Neural cell (in vitro differentiated cells): ENCODE data around the gene SPTA1. TPM values are rescaled to one million over a fixed set of nuclear protein-coding genes. Genes with fewer than 3 reads are reported as not detected.

Source experiments
- H2AFZ ChIP-seq: fragments of 200-600, 300-800 bp; sonication (generic), shearing (Covaris generic); 2 replicates; pipeline ENCODE4 v1.6.0; 2014; ENCODE audit warnings: low read depth, mild to moderate bottlenecking, antibody characterized with exemption, low read length, moderate library complexity
- H3F3A ChIP-seq: fragments of 200-600 bp; shearing (Covaris generic); 2 replicates; pipeline ENCODE4 v1.6.1; 2016; ENCODE audit warnings: mild to moderate bottlenecking, moderate library complexity, mixed read lengths, antibody characterized with exemption, low read length; ENCODE audit not compliant: insufficient read depth, poor library complexity, severe bottlenecking
- H3K27ac ChIP-seq: fragments of 200-600, 300-800 bp; sonication (generic), shearing (Covaris generic); 2 replicates; pipeline ENCODE4 v1.5.1; 2014; ENCODE audit warnings: mild to moderate bottlenecking, low read length, moderate library complexity
- H3K27me3 ChIP-seq: fragments of 300-800, 200-600 bp; sonication (generic), shearing (Covaris generic); 2 replicates; pipeline ENCODE4 v1.6.0; 2014; ENCODE audit warnings: mild to moderate bottlenecking, low read depth, low read length, moderate library complexity; ENCODE audit not compliant: insufficient read depth
- H3K36me3 ChIP-seq: fragments of 300-800, 200-600 bp; sonication (generic), shearing (Covaris generic); 2 replicates; pipeline ENCODE4 v1.5.1; 2014; ENCODE audit warnings: mild to moderate bottlenecking, antibody characterized with exemption, low read length, moderate library complexity; ENCODE audit not compliant: insufficient read depth
- H3K4me2 ChIP-seq: fragments of 300-800, 200-600 bp; sonication (generic), shearing (Covaris generic); 2 replicates; pipeline ENCODE4 v1.6.0; 2014; ENCODE audit warnings: mild to moderate bottlenecking, low read length
- H3K4me3 ChIP-seq: fragments of 300-800, 200-600 bp; sonication (generic), shearing (Covaris generic); 2 replicates; pipeline ENCODE4 v1.5.1; 2014; ENCODE audit warnings: mild to moderate bottlenecking, low read length, moderate library complexity
- H3K79me2 ChIP-seq: fragments of 200-600 bp; shearing (Covaris generic); replicated peaks from 2 replicates; pipeline ENCODE4 v1.6.0; 2014; ENCODE audit warnings: mild to moderate bottlenecking, low read length, moderate library complexity; ENCODE audit not compliant: insufficient read depth
- H3K9ac ChIP-seq: fragments of 300-800, 200-600 bp; sonication (generic), shearing (Covaris generic); 2 replicates; pipeline ENCODE4 v1.6.1; 2016; ENCODE audit warnings: mild to moderate bottlenecking, low read length, mixed read lengths
- H3K9me2 ChIP-seq: fragments of 200-600 bp; shearing (Covaris generic); 2 replicates; pipeline ENCODE4 v1.6.1; 2016; ENCODE audit warnings: mild to moderate bottlenecking, low read length, mixed read lengths; ENCODE audit not compliant: insufficient read depth
- H3K9me3 ChIP-seq: fragments of 200-600, 300-800 bp; sonication (generic), shearing (Covaris generic); 2 replicates; pipeline ENCODE4 v1.6.1; 2016; ENCODE audit warnings: mild to moderate bottlenecking, mixed run types, low read length, moderate library complexity, mixed read lengths
- H4K20me1 ChIP-seq: fragments of 200-600 bp; shearing (Covaris generic); 2 replicates; pipeline ENCODE4 v1.6.1; 2016; ENCODE audit warnings: mild to moderate bottlenecking, mixed run types; ENCODE audit not compliant: insufficient read depth
- CTCF ChIP-seq: fragments of 450-650 bp; IDR thresholded peaks from 2 replicates; pipeline ENCODE4 v1.5.1; 2014; ENCODE audit warnings: antibody characterized with exemption, mild to moderate bottlenecking, moderate library complexity; ENCODE audit not compliant: poor library complexity, severe bottlenecking
- EP300 ChIP-seq: fragments of 450-650 bp; conservative IDR thresholded peaks from 2 replicates; pipeline ENCODE4 v1.6.1; 2014; ENCODE audit warnings: antibody characterized with exemption, mild to moderate bottlenecking, moderate library complexity; ENCODE audit not compliant: poor library complexity, severe bottlenecking
- EZH2 ChIP-seq: fragments of 200-600, 300-800 bp; shearing (Covaris generic), sonication (generic); IDR thresholded peaks from 2 replicates; pipeline ENCODE4 v1.6.1; 2014; ENCODE audit warnings: antibody characterized with exemption, low read length, borderline replicate concordance, mild to moderate bottlenecking; ENCODE audit not compliant: insufficient read depth, poor library complexity, severe bottlenecking
- MXI1 ChIP-seq: fragments of 450-650 bp; conservative IDR thresholded peaks from 2 replicates; pipeline ENCODE4 v1.6.1; 2014; ENCODE audit warnings: antibody characterized with exemption, mild to moderate bottlenecking; ENCODE audit not compliant: poor library complexity, severe bottlenecking
- POLR2AphosphoS5 ChIP-seq: IDR thresholded peaks from 2 replicates; pipeline ENCODE4 v1.6.1; 2012
- RAD21 ChIP-seq: fragments of 450-650 bp; conservative IDR thresholded peaks from 2 replicates; pipeline ENCODE4 v1.6.1; 2014; ENCODE audit warnings: antibody characterized with exemption, mild to moderate bottlenecking, moderate library complexity
- REST ChIP-seq: IDR thresholded peaks from 2 replicates; pipeline ENCODE4 v1.6.1; 2012; ENCODE audit warnings: borderline replicate concordance
- SMC3 ChIP-seq: fragments of 450-650 bp; conservative IDR thresholded peaks from 2 replicates; pipeline ENCODE4 v1.6.1; 2014; ENCODE audit warnings: antibody characterized with exemption, mild to moderate bottlenecking, moderate library complexity; ENCODE audit not compliant: poor library complexity
- TAF1 ChIP-seq: IDR thresholded peaks from 2 replicates; pipeline ENCODE4 v1.6.1; 2012; ENCODE audit warnings: low read depth
- polyA plus RNA-seq: library from polyadenylated mRNA; depleted of rRNA; stranded (reverse); fragments of >200 nt; gene quantifications from 2 replicates; pipeline ENCODE4 v1.2.3, GENCODE V29; 2014

The SPTA1 gene
- polyA plus RNA-seq, 1 donor from 2014 or later, result not detected

GRCh38 chr1:158564608-158565007 lies 121.9 kb downstream of the SPTA1 start:
- H3K27ac ChIP-seq, result no peak overlapping the region
- H3K9me3 ChIP-seq, result no peaks in the 10 kb centered on the region
- no peak overlapping the region for H3K4me2 ChIP-seq
- H3K9me2 ChIP-seq, result no peaks in the 10 kb centered on the region
- H3K4me3 ChIP-seq, result no peak overlapping the region
- H3K36me3 ChIP-seq, result no peaks in the 10 kb centered on the region
- H3F3A ChIP-seq, result no peaks in the 10 kb centered on the region
- no peak overlapping the region for H3K9ac ChIP-seq
- H3K27me3 ChIP-seq, result no peaks in the 10 kb centered on the region
- H4K20me1 ChIP-seq, result no peaks in the 10 kb centered on the region
- H3K79me2 ChIP-seq, result no peaks in the 10 kb centered on the region
- no peak overlapping the region for H2AFZ ChIP-seq
- TF ChIP-seq EP300, result no peak
- no peak for TF ChIP-seq TAF1
- no peak for TF ChIP-seq EZH2
- TF ChIP-seq POLR2AphosphoS5, result no peak
- no peak for TF ChIP-seq CTCF
- TF ChIP-seq REST, result no peak
- TF ChIP-seq RAD21, result no peak
- TF ChIP-seq SMC3, result no peak
- no peak for TF ChIP-seq MXI1

GRCh38 chr1:158563853-158564252 lies 122.7 kb downstream of the SPTA1 start:
- no peaks in the 10 kb centered on the region for H3K9me3 ChIP-seq
- no peak overlapping the region for H3K4me3 ChIP-seq
- H4K20me1 ChIP-seq, result no peaks in the 10 kb centered on the region
- no peaks in the 10 kb centered on the region for H3F3A ChIP-seq
- no peaks in the 10 kb centered on the region for H3K27me3 ChIP-seq
- no peaks in the 10 kb centered on the region for H3K9me2 ChIP-seq
- H3K36me3 ChIP-seq, result no peaks in the 10 kb centered on the region
- no peak for TF ChIP-seq TAF1
- no peak for TF ChIP-seq EZH2
- TF ChIP-seq SMC3, result no peak
- no peak for TF ChIP-seq RAD21
- TF ChIP-seq POLR2AphosphoS5, result no peak
- TF ChIP-seq CTCF, result no peak
- no peak for TF ChIP-seq REST
- no peak for TF ChIP-seq MXI1
- no peak for TF ChIP-seq EP300
- no peaks in the 10 kb centered on the region for H3K79me2 ChIP-seq
- H2AFZ ChIP-seq, result no peak overlapping the region
- H3K27ac ChIP-seq, result no peak overlapping the region
- no peak overlapping the region for H3K4me2 ChIP-seq
- H3K9ac ChIP-seq, result no peak overlapping the region
